GOT3 (cell line): ENCODE data around the gene SRGAP3.

Experiments used
- DNase-seq: peaks from one replicate; lab custom pipeline; 2025; ENCODE audit warnings: mixed read lengths; lab: John Stamatoyannopoulos, UW

Gene SRGAP3

DNA sequence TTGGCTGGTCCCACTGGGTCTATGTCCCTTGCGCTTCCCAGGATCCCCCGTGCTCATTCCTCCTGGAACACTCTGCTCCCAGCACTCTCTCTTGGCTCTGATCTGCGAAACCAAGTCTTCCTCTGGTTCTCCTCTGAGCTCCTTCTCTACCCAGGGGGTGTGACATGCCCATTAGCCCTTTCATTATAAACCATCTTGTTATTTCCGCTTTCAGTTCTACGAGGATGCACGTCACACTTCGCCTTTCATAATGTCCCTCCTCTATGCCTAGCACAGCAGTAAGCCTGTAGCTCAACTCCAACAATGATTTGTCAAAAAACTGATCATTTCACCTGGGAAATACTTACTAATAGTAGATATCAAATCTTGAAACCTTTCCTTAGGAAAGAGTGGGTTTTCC is 234.2 kb downstream of the SRGAP3 start:
- no peak for DNase-seq

- no peak for DNase-seq
These were observed 235.5 kb downstream of the SRGAP3 start for GRCh38 chr3:9013782-9014563.

DNA sequence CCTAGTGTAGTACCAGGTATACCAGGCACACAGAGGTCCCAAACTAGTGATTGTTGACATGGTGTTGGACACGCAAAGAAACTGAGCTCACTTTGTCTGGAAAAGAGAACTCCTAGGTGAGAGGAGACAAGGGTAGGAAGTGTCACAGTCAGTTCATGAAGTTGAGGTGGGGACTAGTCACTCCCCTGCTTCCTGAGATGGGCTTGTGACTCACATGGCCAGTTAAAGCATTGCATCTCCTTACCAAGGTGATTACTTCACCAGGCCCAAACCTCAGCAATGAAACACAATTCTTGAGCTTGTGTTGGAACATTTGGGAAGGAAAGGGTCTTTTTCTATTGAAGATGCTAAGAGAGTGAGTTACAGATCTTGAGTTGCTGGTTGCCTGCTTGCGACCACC is 236.9 kb downstream of the SRGAP3 start:
- no peak for DNase-seq

DNA sequence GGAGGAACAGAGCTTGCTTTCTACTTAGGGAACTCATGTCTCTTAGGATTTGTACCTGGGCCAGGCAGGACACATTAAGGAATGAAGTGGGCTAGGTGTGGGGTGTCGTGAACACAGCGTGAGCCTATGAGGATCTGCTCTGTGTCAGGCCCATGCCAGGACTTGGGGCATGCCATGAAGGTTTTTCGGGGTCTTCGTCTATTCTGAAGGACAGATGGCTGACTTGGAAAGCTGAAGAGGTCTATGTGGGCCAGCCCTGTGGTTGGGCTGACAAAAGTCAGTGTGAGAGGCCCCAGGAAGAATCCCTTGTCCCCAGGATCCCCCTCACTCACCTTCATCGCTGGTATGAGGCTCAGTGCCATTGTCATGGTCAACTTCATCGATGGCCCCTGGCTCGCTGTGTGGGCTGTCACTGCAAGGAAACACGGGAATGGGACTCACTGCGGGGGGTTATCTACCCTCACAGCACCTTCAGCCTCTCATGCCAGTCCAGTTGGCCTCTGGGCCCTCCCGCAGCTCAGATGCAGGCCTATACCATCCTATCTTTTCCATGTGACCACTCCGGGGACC is 239.4 kb downstream of the SRGAP3 start:
- no peak for DNase-seq

GRCh38 chr3:9008550-9009255 is 240.7 kb downstream of the SRGAP3 start:
- DNase-seq, result no peak

GRCh38 chr3:9007928-9008327 is 241.5 kb downstream of the SRGAP3 start:
- no peak for DNase-seq

DNA sequence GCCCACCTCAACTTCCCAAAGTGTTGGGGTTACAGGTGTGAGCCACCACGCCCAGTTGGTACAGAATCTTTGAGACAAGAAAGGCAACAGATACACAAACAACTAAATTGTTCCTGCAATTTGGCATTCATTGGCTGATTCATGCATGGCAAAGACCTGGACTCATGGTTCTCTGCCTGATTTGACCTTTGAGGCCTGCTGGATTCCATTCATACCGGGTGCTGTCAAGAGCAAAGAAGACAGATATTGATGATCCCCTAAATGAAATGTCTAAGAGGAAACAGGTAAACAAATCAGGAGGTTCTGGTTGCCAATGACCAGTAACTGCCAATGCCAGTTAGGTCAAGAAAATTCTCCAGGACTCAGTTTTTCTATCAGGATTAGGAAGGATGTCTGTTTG is 242.2 kb downstream of the SRGAP3 start:
- no peak for DNase-seq

DNA sequence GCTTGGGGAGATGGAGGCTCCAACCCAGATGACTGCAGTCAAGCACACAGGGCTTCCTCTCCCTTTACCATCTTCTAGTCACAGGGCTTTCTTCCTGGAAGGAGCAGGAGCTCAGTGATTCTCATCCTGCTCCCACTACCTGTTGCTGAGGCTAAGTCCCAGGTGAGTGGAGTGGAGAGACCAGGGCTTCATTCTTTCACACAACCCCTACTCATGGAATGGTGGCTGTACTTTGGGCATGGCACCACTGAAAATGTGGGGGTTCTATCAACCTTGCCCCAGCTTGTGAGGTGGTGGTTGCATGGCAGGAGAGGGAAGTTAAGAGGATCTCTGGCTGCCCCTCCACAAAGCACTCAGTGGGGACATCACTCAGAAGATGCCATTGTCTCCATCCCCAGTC is 249.4 kb downstream of the SRGAP3 start:
- DNase-seq, result no peak

DNA sequence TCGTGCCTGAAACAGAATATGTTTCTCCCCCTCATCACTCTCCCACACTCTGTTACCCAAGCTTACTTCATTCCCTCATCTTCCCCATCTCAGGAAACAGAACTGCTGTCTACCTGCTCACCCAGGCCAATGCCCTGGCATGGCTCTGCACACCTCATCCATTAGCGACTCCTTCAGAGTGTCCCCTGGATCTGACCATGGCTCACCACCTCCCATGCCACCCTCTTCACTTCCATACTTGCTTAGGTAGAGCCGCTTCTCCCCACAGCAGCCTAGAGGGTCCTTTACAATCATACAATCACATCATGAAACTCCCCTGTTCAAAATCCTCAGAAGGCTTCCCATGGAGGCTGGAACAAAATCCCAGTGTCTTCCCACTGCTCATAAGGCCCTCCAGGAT is 252.3 kb downstream of the SRGAP3 start:
- no peak for DNase-seq

- no peak for DNase-seq
These were observed 252.7 kb downstream of the SRGAP3 start for GRCh38 chr3:8996681-8997121.

DNA sequence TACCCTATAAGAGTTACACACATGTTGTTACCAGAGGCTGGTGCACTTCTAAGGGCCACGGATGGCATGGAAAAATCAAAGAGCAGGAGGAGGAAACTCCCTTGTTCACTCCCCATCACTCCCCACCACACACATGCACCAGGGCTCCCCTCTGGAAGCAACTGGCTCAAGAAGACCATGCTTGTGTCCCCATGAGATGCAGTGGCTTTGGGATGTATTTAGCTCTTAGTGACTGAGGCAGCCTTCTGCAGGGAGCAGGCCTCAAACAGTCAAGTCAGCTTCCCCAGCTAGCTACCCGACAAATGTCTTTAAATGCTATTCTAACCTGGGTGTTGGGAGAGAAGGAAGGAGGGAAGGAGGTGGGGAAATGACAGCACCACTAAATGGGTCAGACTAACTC is 253.2 kb downstream of the SRGAP3 start:
- no peak for DNase-seq

DNA sequence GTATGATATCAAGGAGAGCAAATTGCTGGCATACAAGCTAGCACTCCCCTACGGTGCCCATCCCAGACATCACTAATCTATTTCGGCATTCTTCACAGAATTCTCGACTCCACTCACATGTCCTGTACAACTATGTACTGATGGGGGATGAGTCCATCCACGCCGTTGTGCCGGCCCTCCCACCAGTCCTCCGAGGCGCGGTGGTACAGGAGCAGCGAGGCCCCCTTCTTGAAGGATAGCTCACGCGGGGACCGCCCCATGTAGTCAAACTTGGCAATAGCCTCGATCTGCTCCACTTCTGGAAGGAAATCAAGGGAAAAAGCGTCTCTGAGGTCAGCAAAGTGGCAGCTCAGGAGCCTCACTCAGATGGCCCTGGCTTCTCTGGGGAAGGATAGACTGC is 255.2 kb downstream of the SRGAP3 start:
- DNase-seq, result no peak

GRCh38 chr3:8993331-8993730 is 256.1 kb downstream of the SRGAP3 start:
- DNase-seq, result no peak

DNA sequence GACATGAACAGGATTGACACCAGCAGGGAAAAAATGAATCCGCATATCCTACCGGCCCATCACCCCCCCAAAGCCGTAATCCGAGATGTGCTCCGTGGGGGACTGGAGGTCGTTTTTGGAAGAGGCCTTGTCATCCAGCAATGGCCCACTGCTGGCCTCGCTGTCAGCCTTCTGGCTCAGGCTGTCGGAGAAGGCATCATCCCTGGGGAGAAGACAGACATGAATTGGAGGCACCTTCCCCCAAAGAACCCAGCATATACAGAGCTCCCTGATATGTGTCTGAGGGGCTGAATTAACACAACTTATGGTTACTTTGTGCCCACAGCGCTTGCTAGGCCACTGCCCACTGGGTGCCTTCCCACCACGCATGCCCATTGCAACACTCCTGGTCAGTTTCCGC is 256.6 kb downstream of the SRGAP3 start:
- no peak for DNase-seq

DNA sequence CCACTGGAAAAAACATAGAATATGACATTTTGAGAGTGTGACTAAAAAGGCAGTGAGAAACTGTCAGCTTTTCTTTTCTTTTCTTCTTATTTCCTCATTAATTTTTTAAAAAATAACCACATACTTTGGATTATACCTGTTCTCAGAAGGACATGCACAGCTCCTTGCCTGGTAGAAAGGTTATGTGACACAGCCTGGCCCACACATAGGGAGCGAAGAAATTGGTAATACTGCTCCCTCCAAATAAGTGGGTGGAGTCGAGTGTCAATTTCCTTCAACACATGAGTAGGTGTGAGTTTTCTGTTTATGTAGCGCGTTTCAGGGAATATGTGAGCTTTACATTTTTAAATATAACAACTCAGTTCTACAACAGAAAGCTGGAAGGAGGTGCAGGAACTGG is 257.2 kb downstream of the SRGAP3 start:
- no peak for DNase-seq

DNA sequence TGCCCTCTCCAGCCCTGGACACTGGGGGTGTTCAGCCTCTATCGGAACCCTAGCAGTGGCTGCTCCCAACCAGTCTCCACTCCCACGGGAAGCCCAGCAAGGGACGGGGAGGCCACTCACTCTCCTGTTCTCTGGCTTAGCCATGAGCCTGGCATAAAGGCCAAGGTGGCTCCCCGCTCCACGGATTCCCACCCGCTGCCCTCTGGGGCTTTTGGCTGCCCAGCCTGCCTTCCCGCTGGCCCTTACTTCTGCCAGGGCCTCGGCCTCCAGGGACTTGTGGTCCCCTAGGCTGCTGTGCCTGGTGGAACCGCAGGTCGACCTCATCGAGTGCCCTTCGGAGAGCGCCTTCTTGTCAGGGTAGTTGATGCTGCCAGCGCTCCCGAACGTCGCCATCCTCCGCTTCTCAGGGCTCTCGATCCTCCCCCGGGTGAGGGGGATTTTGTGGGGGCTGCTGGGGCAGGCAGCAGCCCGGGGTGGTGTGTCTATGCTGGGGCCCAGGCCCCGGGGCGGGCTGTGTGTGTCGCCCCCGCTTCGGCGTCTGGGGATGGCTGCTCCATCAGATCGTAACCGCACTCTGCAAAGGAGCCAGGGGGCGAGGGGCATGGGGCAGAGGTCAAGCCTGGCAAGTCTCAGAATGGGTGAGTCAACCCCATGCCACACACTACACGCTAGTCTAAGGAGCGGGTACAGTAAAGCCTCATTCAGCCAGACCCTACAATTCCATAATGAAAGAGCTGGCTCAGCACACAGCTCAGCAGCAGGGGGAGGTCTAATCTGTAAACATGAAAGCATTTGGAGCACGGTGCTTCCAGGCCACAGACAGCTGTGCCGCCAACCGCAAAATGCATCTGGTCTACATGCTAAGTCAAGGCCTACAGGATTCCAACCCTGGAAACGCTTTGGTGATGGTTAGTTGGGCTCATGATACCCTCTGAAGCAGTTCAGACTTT is 258.9 kb downstream of the SRGAP3 start:
- no peak for DNase-seq

DNA sequence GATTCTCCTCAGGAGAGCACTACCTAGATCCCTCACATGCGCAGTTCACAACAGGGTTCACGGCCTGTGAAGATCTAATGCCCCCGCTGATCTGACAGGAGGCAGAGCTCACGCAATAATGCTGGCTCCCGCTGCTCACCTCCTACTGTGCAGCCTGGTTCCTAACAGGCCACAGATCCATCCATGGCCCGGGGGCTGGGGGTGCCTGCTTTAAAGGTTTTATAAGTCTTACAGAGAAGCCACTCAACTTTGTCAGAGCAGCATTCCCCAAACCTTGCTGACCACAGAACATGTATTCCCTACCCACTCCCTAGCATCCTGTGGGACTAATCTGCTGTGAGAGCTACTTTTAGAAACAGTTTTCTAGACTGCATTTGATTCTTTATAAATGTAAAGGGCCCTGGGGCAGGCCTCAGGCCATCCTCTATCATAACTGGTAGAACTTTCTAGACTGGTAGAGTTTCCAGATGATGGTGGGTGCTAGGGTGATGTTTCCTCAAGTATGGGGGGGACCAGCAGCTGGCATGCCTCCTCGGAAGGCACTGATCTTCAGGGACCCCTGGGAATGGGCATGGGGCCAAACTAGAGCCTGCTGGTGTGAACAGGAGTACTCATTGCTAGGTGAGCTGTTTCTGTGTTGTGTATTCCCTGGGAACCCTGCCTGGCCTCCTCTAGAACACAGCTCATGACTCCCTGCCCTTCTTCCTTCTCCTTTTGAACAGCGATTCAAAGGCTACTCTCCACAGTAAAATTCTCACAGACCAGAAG is 260.5 kb downstream of the SRGAP3 start:
- DNase-seq, result no peak

DNA sequence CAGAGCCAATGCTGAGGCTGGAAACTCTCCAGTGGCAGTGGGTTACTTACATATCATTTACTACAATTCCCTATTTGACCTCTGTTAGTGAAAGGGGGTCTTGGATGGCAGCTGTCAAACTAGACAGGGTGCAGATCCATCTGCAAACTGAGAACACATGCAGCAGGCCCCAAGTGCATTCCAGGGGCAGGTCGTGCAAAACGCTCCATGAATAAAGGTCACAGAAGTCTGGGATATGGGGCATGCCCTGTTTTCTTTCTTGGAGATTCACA is 261.1 kb downstream of the SRGAP3 start:
- no peak for DNase-seq

DNA sequence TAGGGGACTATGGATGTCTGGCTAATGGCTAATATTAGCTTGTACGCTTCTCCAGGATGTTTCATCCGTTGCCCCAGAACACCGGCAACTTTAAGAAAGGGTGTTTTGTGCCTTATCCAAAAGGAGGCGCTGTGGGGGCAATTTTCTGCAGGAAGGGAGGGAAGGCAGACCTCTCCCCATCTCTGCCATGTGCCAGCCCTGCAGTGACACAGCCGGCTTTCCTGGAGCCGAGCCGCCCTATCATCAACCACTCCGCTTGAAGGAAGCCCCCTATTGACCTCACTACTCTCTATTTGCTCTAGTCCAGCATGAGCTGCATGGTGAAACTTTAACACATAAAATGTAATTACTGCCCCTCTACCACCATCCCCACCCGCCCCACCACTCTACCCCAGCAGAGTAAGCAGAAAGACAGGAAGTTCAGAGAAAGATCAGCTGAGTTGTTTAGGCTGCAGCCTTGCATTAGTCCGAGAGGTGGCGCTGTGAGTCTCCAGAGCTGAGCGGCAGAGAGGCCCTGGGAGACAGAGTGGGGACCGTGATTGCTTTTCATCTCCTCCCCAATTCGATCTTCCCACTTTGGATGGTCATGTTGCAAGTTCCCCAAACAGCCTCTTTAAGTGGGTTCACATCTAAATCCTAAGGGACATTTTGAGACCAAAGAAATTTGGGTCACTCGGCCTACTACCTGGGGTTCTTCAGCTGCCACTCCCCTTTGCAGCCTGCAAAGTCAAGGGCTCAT is 261.6 kb downstream of the SRGAP3 start:
- DNase-seq, result no peak

DNA sequence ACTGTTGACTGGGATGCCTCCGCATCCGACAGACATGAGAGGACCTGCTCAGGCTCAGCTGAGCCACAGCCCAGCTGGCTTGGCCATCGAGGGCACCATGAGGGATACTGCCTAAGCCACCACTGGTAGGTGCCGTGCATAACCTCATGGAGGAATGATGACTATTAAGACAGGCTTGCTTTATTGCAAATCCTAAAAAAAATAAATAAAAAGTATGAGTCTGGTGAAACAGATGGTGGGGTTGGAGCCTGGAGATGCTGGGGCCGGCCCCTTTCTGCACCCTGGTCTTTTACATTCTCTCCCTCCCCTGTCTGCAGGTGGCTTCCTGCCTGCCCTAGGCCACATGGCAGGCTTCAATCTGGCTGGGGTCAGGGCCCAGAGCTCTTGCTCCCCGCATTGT is 262.2 kb downstream of the SRGAP3 start:
- no peak for DNase-seq

DNA sequence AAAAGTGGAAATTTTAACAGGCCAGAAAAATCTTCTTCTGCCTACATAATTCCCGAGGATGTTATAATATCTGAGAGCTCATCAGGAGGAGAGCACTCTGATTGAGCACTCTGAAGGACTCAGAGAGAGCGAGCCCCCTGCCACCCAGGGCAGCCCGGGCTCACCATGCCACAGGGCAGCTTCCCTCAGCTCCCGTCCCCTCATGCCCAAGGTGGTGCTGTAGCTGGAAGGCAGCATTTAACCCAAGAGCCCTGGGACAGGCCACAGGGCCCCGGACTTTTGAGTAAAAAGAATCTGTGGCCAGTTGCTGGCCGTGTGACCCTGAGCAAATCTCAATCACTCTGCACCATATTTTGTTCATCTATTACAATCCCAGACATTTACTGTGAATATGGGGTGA is 262.7 kb downstream of the SRGAP3 start:
- DNase-seq, result no peak
